Measurements from ENCODE around the gene PRR5. TPM values are rescaled to one million over a fixed set of nuclear protein-coding genes. Genes with fewer than 3 reads are reported as not detected.

PRR5 gene
- total RNA-seq, 1 donor from 2014 or later, result 17.2 TPM

- no peak overlapping the region for H3K4me3 ChIP-seq (ENCODE audit: low read length in 3 of 3)
- H3K27ac ChIP-seq (ENCODE audit: low read depth, low read length), result no peak overlapping the region
- peaks cover 8 to 14% (median 12%) of the 10 kb centered on the region in 3 donors for H3K4me1 ChIP-seq (ENCODE audit: control insufficient read depth in 3 of 3, insufficient read depth in 3 of 3, low read length in 3 of 3)
- no peaks in the 10 kb centered on the region for H3K9me3 ChIP-seq (ENCODE audit: control insufficient read depth in 3 of 3, low read length in 3 of 3)
- no peaks in the 10 kb centered on the region for H3K36me3 ChIP-seq (ENCODE audit: control insufficient read depth in 3 of 3, insufficient read depth in 3 of 3, low read length in 3 of 3)
- H3K27me3 ChIP-seq (ENCODE audit: control insufficient read depth in 3 of 3, insufficient read depth in 3 of 3, low read length in 3 of 3), result peaks cover 0 to 7% (median 0%) of the 10 kb centered on the region in 3 donors
- no peak overlapping the region for H3K9ac ChIP-seq (ENCODE audit: low read depth in 1 of 3, low read length in 3 of 3)
Observed at GRCh38 chr22:44711241-44711560, 9.2 kb downstream of the PRR5 start.

- peak overlapping the region in 1 of 3 donors; percentile 25 for H3K9ac ChIP-seq (ENCODE audit: low read depth in 1 of 3, low read length in 3 of 3)
- H3K27ac ChIP-seq (ENCODE audit: low read depth, low read length), result peak overlapping the region; percentile 21
- H3K4me3 ChIP-seq (ENCODE audit: low read length in 3 of 3), result peak overlapping the region in 1 of 3 donors; percentile 22
- peaks cover 0 to 6% (median 0%) of the 10 kb centered on the region in 3 donors for H3K27me3 ChIP-seq (ENCODE audit: control insufficient read depth in 3 of 3, insufficient read depth in 3 of 3, low read length in 3 of 3)
- H3K9me3 ChIP-seq (ENCODE audit: control insufficient read depth in 3 of 3, low read length in 3 of 3), result no peaks in the 10 kb centered on the region
- H3K4me1 ChIP-seq (ENCODE audit: control insufficient read depth in 3 of 3, insufficient read depth in 3 of 3, low read length in 3 of 3), result peaks cover 8 to 14% (median 12%) of the 10 kb centered on the region in 3 donors
- H3K36me3 ChIP-seq (ENCODE audit: control insufficient read depth in 3 of 3, insufficient read depth in 3 of 3, low read length in 3 of 3), result no peaks in the 10 kb centered on the region
Observed at GRCh38 chr22:44711690-44712555, 9.9 kb downstream of the PRR5 start.

- Histone ChIP-seq H3K27ac (ENCODE audit: low read depth, low read length) (no peak overlapping the region), H3K27me3 (ENCODE audit: control insufficient read depth in 3 of 3, insufficient read depth in 3 of 3, low read length in 3 of 3) (peaks cover 0 to 4% (median 0%) of the 10 kb centered on the region in 3 donors), H3K4me3 (ENCODE audit: low read length in 3 of 3) (no peak overlapping the region), H3K9me3 (ENCODE audit: control insufficient read depth in 3 of 3, low read length in 3 of 3) (no peaks in the 10 kb centered on the region), H3K36me3 (ENCODE audit: control insufficient read depth in 3 of 3, insufficient read depth in 3 of 3, low read length in 3 of 3) (no peaks in the 10 kb centered on the region), H3K9ac (ENCODE audit: low read depth in 1 of 3, low read length in 3 of 3) (no peak overlapping the region), H3K4me1 (ENCODE audit: control insufficient read depth in 3 of 3, insufficient read depth in 3 of 3, low read length in 3 of 3) (peaks cover 8 to 14% (median 12%) of the 10 kb centered on the region in 3 donors)
Observed at GRCh38 chr22:44712962-44713361, 11.0 kb downstream of the PRR5 start.

GRCh38 chr22:44714703-44715350 lies 12.8 kb downstream of the PRR5 start:
- H3K27ac ChIP-seq (ENCODE audit: low read depth, low read length), result no peak overlapping the region
- H3K36me3 ChIP-seq (ENCODE audit: control insufficient read depth in 3 of 3, insufficient read depth in 3 of 3, low read length in 3 of 3), result no peaks in the 10 kb centered on the region
- no peak overlapping the region for H3K9ac ChIP-seq (ENCODE audit: low read depth in 1 of 3, low read length in 3 of 3)
- no peak overlapping the region for H3K4me3 ChIP-seq (ENCODE audit: low read length in 3 of 3)
- peaks cover 8 to 14% (median 12%) of the 10 kb centered on the region in 3 donors for H3K4me1 ChIP-seq (ENCODE audit: control insufficient read depth in 3 of 3, insufficient read depth in 3 of 3, low read length in 3 of 3)
- peaks cover 0 to 4% (median 0%) of the 10 kb centered on the region in 3 donors for H3K27me3 ChIP-seq (ENCODE audit: control insufficient read depth in 3 of 3, insufficient read depth in 3 of 3, low read length in 3 of 3)
- H3K9me3 ChIP-seq (ENCODE audit: control insufficient read depth in 3 of 3, low read length in 3 of 3), result no peaks in the 10 kb centered on the region

GRCh38 chr22:44718418-44718817 lies 16.4 kb downstream of the PRR5 start:
- Histone ChIP-seq H3K4me3 (ENCODE audit: low read length in 3 of 3) (no peak overlapping the region), H3K27ac (ENCODE audit: low read depth, low read length) (no peak overlapping the region), H3K27me3 (ENCODE audit: control insufficient read depth in 3 of 3, insufficient read depth in 3 of 3, low read length in 3 of 3) (peaks cover 0 to 10% (median 0%) of the 10 kb centered on the region in 3 donors), H3K36me3 (ENCODE audit: control insufficient read depth in 3 of 3, insufficient read depth in 3 of 3, low read length in 3 of 3) (no peaks in the 10 kb centered on the region), H3K9me3 (ENCODE audit: control insufficient read depth in 3 of 3, low read length in 3 of 3) (no peaks in the 10 kb centered on the region), H3K9ac (ENCODE audit: low read depth in 1 of 3, low read length in 3 of 3) (no peak overlapping the region), H3K4me1 (ENCODE audit: control insufficient read depth in 3 of 3, insufficient read depth in 3 of 3, low read length in 3 of 3) (peaks cover 0 to 3% (median 0%) of the 10 kb centered on the region in 3 donors)

GRCh38 chr22:44719586-44720368 lies 17.8 kb downstream of the PRR5 start:
- no peak overlapping the region for H3K9ac ChIP-seq (ENCODE audit: low read depth in 1 of 3, low read length in 3 of 3)
- no peaks in the 10 kb centered on the region for H3K9me3 ChIP-seq (ENCODE audit: control insufficient read depth in 3 of 3, low read length in 3 of 3)
- no peak overlapping the region for H3K27ac ChIP-seq (ENCODE audit: low read depth, low read length)
- peaks cover 0 to 6% (median 0%) of the 10 kb centered on the region in 3 donors for H3K27me3 ChIP-seq (ENCODE audit: control insufficient read depth in 3 of 3, insufficient read depth in 3 of 3, low read length in 3 of 3)
- no peak overlapping the region for H3K4me3 ChIP-seq (ENCODE audit: low read length in 3 of 3)
- no peaks in the 10 kb centered on the region for H3K36me3 ChIP-seq (ENCODE audit: control insufficient read depth in 3 of 3, insufficient read depth in 3 of 3, low read length in 3 of 3)
- H3K4me1 ChIP-seq (ENCODE audit: control insufficient read depth in 3 of 3, insufficient read depth in 3 of 3, low read length in 3 of 3), result peaks cover 0 to 1% (median 0%) of the 10 kb centered on the region in 3 donors

GRCh38 chr22:44721213-44721612 lies 19.2 kb downstream of the PRR5 start:
- Histone ChIP-seq H3K4me3 (ENCODE audit: low read length in 3 of 3) (no peak overlapping the region), H3K36me3 (ENCODE audit: control insufficient read depth in 3 of 3, insufficient read depth in 3 of 3, low read length in 3 of 3) (no peaks in the 10 kb centered on the region), H3K9ac (ENCODE audit: low read depth in 1 of 3, low read length in 3 of 3) (no peak overlapping the region)

GRCh38 chr22:44722611-44723010 lies 20.6 kb downstream of the PRR5 start:
- H3K9me3 ChIP-seq (ENCODE audit: control insufficient read depth in 3 of 3, low read length in 3 of 3), result no peaks in the 10 kb centered on the region
- no peaks in the 10 kb centered on the region for H3K36me3 ChIP-seq (ENCODE audit: control insufficient read depth in 3 of 3, insufficient read depth in 3 of 3, low read length in 3 of 3)
- no peak overlapping the region for H3K9ac ChIP-seq (ENCODE audit: low read depth in 1 of 3, low read length in 3 of 3)
- peaks cover 0 to 13% (median 4%) of the 10 kb centered on the region in 3 donors for H3K27me3 ChIP-seq (ENCODE audit: control insufficient read depth in 3 of 3, insufficient read depth in 3 of 3, low read length in 3 of 3)
- no peak overlapping the region for H3K27ac ChIP-seq (ENCODE audit: low read depth, low read length)
- H3K4me1 ChIP-seq (ENCODE audit: control insufficient read depth in 3 of 3, insufficient read depth in 3 of 3, low read length in 3 of 3), result no peaks in the 10 kb centered on the region
- no peak overlapping the region for H3K4me3 ChIP-seq (ENCODE audit: low read length in 3 of 3)

More at GRCh38 chr22:44721213-44721612, 19.2 kb downstream of the PRR5 start:
- Histone ChIP-seq H3K27ac (ENCODE audit: low read depth, low read length) (no peak overlapping the region), H3K4me1 (ENCODE audit: control insufficient read depth in 3 of 3, insufficient read depth in 3 of 3, low read length in 3 of 3) (no peaks in the 10 kb centered on the region), H3K27me3 (ENCODE audit: control insufficient read depth in 3 of 3, insufficient read depth in 3 of 3, low read length in 3 of 3) (peaks cover 0 to 6% (median 0%) of the 10 kb centered on the region in 3 donors), H3K9me3 (ENCODE audit: control insufficient read depth in 3 of 3, low read length in 3 of 3) (no peaks in the 10 kb centered on the region)

- Histone ChIP-seq H3K27me3 (ENCODE audit: control insufficient read depth in 3 of 3, insufficient read depth in 3 of 3, low read length in 3 of 3) (peaks cover 3 to 24% (median 6%) of the 10 kb centered on the region in 3 donors), H3K27ac (ENCODE audit: low read depth, low read length) (no peak overlapping the region), H3K4me1 (ENCODE audit: control insufficient read depth in 3 of 3, insufficient read depth in 3 of 3, low read length in 3 of 3) (peaks cover 0 to 4% (median 2%) of the 10 kb centered on the region in 3 donors), H3K36me3 (ENCODE audit: control insufficient read depth in 3 of 3, insufficient read depth in 3 of 3, low read length in 3 of 3) (no peaks in the 10 kb centered on the region), H3K9me3 (ENCODE audit: control insufficient read depth in 3 of 3, low read length in 3 of 3) (no peaks in the 10 kb centered on the region), H3K4me3 (ENCODE audit: low read length in 3 of 3) (no peak overlapping the region), H3K9ac (ENCODE audit: low read depth in 1 of 3, low read length in 3 of 3) (no peak overlapping the region)
Observed at GRCh38 chr22:44723801-44724200, 21.8 kb downstream of the PRR5 start.
